Dendritic cell treated with granulocyte-macrophage colony-stimulating factor and Interleukin-4, amounts not matched to agents 40 ng/mL and 50 ng/mL, for 4 days (primary cell): Measurements from ENCODE around the gene PPP5C.
"Not testable (repeated sequence)": the region's sequence is repeated elsewhere in the genome, so short reads cannot be mapped to it uniquely, and the experiment has no call there.

Experiments used
- H3K27ac Mint-ChIP-seq: one replicate; pipeline ENCODE4 v1.8.0; 2022; ENCODE audit warnings: mild to moderate bottlenecking, mixed read lengths
- H3K27me3 Mint-ChIP-seq: one replicate; pipeline ENCODE4 v1.8.0; 2022; ENCODE audit warnings: mild to moderate bottlenecking, mixed read lengths
- H3K36me3 Mint-ChIP-seq: one replicate; pipeline ENCODE4 v1.8.0; 2022; ENCODE audit warnings: low read depth, mixed read lengths
- H3K4me1 Mint-ChIP-seq: one replicate; pipeline ENCODE4 v1.8.0; 2022; ENCODE audit warnings: low read depth, mixed read lengths
- H3K4me3 Mint-ChIP-seq: one replicate; pipeline ENCODE4 v1.8.0; 2022; ENCODE audit warnings: mild to moderate bottlenecking, moderate library complexity, mixed read lengths
- H3K9me3 Mint-ChIP-seq: one replicate; pipeline ENCODE4 v1.8.0; 2022; ENCODE audit warnings: mixed read lengths
- intact Hi-C: fragments of 100-400 bp; cut with micrococcal nuclease; formaldehyde crosslinking; loops from one replicate; pipeline ENCODE4 v1.15.0; 2022

The PPP5C gene

DNA sequence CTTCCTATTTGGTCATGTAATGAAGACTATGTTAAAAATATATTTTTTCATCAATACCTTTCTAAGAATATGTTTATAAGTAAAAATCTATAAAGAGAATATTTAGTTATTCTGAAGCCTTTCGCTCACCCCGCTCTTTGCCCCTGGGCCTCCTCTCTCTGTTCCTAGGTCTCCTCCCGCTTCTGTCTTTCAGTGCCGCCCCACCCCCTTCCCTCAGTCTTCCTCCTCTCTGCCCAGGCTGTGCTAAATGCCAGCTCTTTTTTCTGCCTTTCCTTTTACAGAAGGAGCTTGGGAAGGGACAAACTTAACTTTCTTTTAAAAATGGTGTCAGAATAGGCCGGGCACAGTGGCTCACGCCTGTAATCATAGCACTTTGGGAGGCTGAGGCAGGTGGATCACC lies 27.3 kb upstream of the PPP5C start:
- Mint-ChIP-seq H3K27ac (no peak overlapping the region), H3K9me3 (no peaks in the 10 kb centered on the region), H3K4me3 (no peak overlapping the region), H3K27me3 (no peaks in the 10 kb centered on the region), H3K4me1 (peaks cover 5% of the 10 kb centered on the region), H3K36me3 (no peaks in the 10 kb centered on the region)
- intact Hi-C loops, result no loop called here

DNA sequence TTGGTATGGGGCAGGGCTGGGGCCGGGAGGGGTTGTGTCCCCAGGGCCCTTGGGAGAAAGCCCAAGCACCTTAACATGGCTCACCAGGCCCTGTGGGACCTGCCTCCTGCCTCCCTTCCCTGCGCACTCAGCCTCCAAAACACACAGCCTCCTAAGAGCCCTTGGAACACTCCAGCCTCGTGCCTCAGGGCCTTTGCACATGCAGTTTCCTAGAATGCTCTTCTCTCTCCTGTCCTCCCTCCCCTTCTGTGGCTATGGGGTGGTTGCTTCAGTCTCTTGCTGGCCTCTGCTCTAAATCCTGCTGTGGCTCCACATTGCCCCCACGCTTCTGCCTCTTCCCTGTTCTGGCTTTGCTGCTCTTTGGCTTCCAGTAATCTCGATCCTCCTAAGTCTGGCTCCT lies 26.3 kb upstream of the PPP5C start:
- H3K27ac Mint-ChIP-seq, result no peak overlapping the region
- H3K27me3 Mint-ChIP-seq, result no peaks in the 10 kb centered on the region
- H3K4me1 Mint-ChIP-seq, result peaks cover 5% of the 10 kb centered on the region
- intact Hi-C loops, result no loop called here
- H3K9me3 Mint-ChIP-seq, result peaks cover 5% of the 10 kb centered on the region
- H3K36me3 Mint-ChIP-seq, result no peaks in the 10 kb centered on the region
- H3K4me3 Mint-ChIP-seq, result no peak overlapping the region

DNA sequence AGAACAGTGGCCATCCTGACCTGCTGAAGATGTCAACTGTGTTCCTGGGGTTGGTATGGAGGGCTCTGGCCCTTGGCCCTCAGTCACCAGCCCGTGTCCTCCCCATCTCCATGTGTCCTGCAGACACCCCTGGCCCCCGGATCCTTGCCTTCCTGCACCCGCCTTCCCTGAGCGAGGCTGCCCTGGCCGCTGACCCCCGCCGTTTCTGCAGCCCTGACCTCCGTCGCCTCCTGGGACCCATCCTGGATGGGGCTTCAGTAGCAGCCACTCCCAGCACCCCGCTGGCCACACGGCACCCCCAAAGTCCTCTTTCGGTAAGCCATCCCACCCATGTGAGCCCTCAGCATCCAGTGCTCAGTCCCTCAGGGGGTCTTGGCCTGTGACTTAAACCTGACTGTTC lies 25.2 kb upstream of the PPP5C start:
- Mint-ChIP-seq H3K27me3 (no peaks in the 10 kb centered on the region), H3K27ac (no peak overlapping the region), H3K4me3 (no peak overlapping the region), H3K4me1 (peaks cover 5% of the 10 kb centered on the region), H3K9me3 (peaks cover 16% of the 10 kb centered on the region), H3K36me3 (no peaks in the 10 kb centered on the region)
- intact Hi-C loops, result no loop called here

DNA sequence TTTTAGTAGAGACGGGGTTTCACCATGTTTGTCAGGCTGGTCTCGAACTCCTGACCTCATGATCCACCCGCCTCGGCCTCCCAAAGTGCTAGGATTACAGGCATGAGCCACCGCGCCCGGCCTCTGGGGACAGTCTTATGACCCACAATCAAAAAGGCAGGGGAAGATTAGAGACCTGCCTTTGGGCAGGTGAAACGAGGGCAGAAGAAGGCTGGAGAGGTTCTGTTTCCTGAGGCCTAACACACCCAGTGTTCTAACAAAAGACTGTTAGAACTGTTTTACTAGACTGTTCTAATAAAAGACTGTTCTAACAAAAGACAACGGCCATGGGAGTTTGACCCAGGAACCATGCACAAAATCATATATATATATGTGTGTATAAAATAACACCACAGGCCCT lies 23.7 kb upstream of the PPP5C start:
- H3K4me3 Mint-ChIP-seq, intact Hi-C loops, H3K27ac Mint-ChIP-seq, H3K36me3 Mint-ChIP-seq, H3K27me3 Mint-ChIP-seq, H3K4me1 Mint-ChIP-seq: not testable (repeated sequence)
- peaks cover 29% of the 10 kb centered on the region for H3K9me3 Mint-ChIP-seq

DNA sequence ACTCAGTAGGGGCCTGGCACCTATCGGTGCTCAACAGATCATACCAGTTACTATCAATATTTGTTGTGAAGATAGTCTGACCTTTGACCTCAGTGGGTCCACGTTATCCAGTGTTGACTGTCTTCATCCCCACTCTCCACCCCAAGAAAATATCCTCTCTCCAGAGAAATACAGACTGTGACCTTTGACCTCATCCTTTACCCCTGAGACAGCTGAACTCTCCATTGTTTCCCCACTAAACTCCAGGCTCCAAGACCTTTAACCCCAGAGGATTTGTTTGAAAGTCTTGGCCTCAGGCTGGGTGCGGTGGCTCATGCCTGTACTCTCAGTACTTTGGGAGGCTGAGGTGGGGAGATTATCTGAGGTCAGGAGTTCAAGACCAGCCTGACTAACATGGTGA lies 22.6 kb upstream of the PPP5C start:
- intact Hi-C loops, result no loop called here
- Mint-ChIP-seq H3K9me3 (peaks cover 38% of the 10 kb centered on the region), H3K36me3 (no peaks in the 10 kb centered on the region), H3K27me3 (no peaks in the 10 kb centered on the region), H3K4me1 (no peaks in the 10 kb centered on the region), H3K4me3 (no peak overlapping the region), H3K27ac (no peak overlapping the region)

DNA sequence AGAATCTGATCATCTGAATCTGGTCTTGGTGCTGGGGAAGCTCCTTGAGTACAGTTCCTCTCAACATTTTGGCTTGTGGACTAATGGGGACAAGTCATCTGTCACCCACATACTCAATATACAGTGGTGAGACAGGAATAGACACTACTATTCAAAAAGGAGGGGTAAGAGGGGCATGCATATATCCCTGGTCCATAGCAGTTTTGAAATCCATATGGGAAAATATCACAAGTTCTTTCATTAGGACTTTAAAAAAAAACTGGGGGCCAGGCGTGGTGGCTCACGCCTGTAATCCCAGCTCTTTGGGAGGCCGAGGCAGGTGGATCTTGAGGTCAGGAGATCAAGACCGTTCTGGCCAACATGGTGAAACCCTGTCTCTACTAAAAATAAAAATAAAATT lies 20.3 kb upstream of the PPP5C start:
- intact Hi-C loops, result no loop called here
- Mint-ChIP-seq H3K27ac (no peak overlapping the region), H3K4me3 (no peak overlapping the region), H3K36me3 (no peaks in the 10 kb centered on the region), H3K27me3 (peaks cover 2% of the 10 kb centered on the region), H3K4me1 (no peaks in the 10 kb centered on the region), H3K9me3 (peaks cover 55% of the 10 kb centered on the region)

DNA sequence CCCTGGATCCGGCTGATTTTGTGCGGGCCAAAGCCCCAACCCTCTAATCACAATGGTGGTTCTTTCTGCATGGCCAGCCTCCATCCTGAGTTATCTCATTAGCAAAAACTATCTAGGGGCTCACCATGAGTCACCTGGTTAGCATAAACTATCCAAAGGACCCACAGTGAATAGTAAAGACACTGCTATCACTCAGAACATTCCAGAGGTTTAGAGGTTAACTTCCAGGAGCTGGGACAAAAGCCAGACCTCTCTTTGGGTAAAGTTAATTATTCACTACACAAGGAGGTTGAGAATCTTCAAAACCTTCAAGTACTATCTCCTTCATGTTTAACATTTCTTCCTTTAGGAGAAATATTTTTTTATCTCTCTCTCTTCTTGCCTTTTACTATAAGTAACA lies 18.8 kb upstream of the PPP5C start:
- intact Hi-C loops, result no loop called here
- no peak overlapping the region for H3K27ac Mint-ChIP-seq
- H3K4me1 Mint-ChIP-seq, result no peaks in the 10 kb centered on the region
- H3K36me3 Mint-ChIP-seq, result no peaks in the 10 kb centered on the region
- H3K27me3 Mint-ChIP-seq, result peaks cover 2% of the 10 kb centered on the region
- H3K9me3 Mint-ChIP-seq, result peaks cover 55% of the 10 kb centered on the region
- no peak overlapping the region for H3K4me3 Mint-ChIP-seq

DNA sequence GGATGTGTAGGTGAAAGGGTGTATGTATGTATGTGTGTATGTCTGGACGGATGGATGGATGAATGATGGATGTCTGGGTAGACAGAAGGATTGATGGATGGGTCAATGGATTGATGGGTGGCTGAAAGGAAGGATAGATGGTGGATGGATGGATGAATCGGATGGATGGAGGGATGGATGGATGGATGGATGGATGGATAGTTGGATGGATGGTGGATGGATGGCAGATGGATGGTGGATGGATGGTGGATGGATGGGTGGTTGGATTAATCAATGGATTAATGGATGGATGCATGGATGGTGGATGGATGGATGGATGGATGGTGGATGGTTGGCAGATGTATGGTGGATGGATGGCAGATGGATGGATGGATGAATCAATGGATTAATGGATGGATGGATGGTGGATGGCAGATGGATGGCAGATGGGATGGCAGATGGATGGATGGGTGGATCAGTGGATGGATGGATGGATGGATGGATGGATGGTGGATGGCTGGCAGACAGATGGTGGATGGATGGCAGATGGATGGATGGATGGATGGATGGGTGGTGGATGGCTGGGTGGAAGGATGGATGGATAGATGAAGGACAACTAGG lies 16.5 kb upstream of the PPP5C start:
- peaks cover 2% of the 10 kb centered on the region for H3K27me3 Mint-ChIP-seq
- intact Hi-C loops, result no loop called here

DNA sequence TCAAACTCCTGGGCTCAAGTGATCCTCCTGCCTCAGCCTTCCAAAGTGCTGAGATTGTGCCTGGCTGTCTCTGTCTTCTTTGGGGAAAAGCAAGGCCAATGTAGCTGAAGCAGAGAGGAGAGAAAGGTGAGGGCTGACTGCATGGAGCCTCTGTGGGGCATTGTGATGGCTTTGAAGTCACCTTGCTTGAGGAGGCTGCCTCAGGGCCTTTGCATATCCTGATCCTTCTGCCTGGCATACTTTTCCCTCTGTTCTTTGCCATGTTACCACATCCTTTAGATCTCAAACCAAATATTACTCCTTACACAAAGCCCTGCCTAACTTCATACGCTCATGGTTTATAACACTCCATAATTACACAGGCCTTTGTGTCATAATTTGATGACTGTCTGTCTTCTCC lies 9.4 kb upstream of the PPP5C start:
- H3K9me3 Mint-ChIP-seq, result no peaks in the 10 kb centered on the region
- H3K27ac Mint-ChIP-seq, result no peak overlapping the region
- no peaks in the 10 kb centered on the region for H3K36me3 Mint-ChIP-seq
- peaks cover 24% of the 10 kb centered on the region for H3K27me3 Mint-ChIP-seq
- peaks cover 10% of the 10 kb centered on the region for H3K4me1 Mint-ChIP-seq
- intact Hi-C loops, result no loop called here
- H3K4me3 Mint-ChIP-seq, result no peak overlapping the region

More for the DNA sequence above, 16.5 kb upstream of the PPP5C start:
- no peak overlapping the region for H3K4me3 Mint-ChIP-seq
- no peak overlapping the region for H3K27ac Mint-ChIP-seq
- peaks cover 51% of the 10 kb centered on the region for H3K9me3 Mint-ChIP-seq
- H3K4me1 Mint-ChIP-seq, result no peaks in the 10 kb centered on the region
- H3K36me3 Mint-ChIP-seq, result no peaks in the 10 kb centered on the region

DNA sequence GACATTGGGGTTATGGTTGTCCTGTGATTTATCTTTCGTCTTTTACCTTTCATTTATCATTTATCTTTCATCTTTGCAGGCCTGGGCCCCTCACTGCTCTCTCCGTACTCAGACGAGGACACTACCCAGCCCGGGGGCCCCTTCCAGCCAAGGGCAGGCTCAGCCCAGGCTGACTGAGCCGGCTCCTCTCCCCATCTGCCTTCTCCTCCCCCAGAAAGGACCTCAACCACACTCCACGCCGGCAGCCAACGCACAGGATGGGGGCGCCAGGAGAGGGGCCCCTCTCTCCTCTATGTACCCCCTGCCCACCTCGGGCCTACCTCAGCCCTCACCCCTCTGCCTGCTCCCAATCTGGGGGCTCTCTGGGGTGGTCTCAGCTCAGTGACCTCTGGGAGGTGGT lies 7.4 kb upstream of the PPP5C start:
- H3K27me3 Mint-ChIP-seq, result peaks cover 40% of the 10 kb centered on the region
- no peak overlapping the region for H3K4me3 Mint-ChIP-seq
- H3K9me3 Mint-ChIP-seq, result no peaks in the 10 kb centered on the region
- no peaks in the 10 kb centered on the region for H3K36me3 Mint-ChIP-seq
- peaks cover 13% of the 10 kb centered on the region for H3K4me1 Mint-ChIP-seq
- no peak overlapping the region for H3K27ac Mint-ChIP-seq
- intact Hi-C loops, result no loop called here

DNA sequence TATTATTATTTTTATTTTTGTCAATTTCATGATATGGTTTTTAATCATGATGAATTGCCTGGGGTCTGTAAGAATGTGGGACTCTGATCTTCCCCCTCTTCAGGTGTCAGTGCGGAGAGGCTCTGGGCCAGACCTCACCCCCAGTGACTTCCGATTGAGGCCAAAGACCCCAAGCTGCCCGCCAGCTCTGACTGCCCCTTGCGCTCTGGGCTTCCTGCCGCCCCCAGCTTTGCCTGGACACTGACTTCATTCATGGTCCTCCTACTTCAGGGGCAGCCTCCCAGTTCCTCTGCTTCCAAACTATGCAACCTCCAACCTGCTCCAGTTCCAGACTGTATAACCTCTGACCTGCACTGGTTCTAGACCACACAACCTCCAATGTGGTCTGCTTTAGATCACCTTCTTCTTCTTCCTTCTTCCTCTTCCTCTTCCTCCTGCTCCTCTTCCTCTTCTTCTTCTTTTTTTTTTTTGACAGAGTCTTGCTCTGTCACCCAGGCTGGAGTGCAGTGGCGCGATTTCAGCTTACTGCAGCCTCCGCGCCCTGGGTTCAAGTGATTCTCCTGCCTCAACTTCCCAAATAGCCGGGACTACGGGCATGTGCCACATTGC lies 6.7 kb upstream of the PPP5C start:
- intact Hi-C loops, result no loop called here
- Mint-ChIP-seq H3K27me3 (peaks cover 40% of the 10 kb centered on the region), H3K9me3 (no peaks in the 10 kb centered on the region), H3K36me3 (no peaks in the 10 kb centered on the region), H3K4me1 (peaks cover 17% of the 10 kb centered on the region), H3K4me3 (no peak overlapping the region), H3K27ac (no peak overlapping the region)

DNA sequence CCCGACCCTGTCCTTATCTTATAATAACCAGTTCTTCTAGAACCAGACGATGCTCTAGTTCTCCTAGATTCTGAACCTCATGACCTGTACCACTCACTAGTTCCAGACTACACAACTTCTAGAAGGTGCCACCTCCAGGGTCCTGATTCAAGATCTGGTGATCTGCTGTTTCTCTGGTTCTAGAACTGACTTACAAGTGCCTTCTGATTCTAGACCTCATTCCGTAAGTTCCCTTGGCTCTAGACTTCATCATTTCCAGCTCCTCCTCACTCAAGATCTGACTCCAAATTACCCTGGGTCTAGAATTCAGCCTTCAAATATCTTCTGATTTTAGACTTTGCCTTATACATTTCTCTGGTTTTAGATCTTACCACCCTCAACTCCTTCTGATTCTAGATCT lies 5.0 kb upstream of the PPP5C start:
- intact Hi-C loops, result no loop called here
- H3K9me3 Mint-ChIP-seq, result no peaks in the 10 kb centered on the region
- H3K4me1 Mint-ChIP-seq, result peaks cover 17% of the 10 kb centered on the region
- H3K27me3 Mint-ChIP-seq, result peaks cover 42% of the 10 kb centered on the region
- no peak overlapping the region for H3K27ac Mint-ChIP-seq
- H3K36me3 Mint-ChIP-seq, result peaks cover 2% of the 10 kb centered on the region
- H3K4me3 Mint-ChIP-seq, result no peak overlapping the region

DNA sequence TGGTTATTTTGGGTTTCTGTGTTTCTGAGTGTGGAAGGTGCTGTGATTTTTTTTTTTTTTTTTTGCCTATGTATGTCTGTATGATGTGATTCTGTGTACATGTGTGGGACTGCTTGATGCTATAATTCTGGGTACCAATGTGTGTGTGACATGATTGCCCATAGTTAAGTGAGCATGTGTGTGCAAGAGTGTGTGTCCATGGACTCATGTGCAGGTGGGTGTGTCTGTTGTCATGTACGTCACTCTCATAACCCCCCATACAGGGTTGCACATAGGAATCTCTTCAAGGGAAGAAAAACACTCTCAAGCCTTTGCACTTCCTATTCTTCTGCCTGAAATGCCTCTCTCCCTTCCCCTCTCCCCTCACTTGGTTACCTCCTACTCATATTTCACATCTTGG lies 2.5 kb upstream of the PPP5C start:
- Mint-ChIP-seq H3K27me3 (peaks cover 31% of the 10 kb centered on the region), H3K4me3 (no peak overlapping the region)

DNA sequence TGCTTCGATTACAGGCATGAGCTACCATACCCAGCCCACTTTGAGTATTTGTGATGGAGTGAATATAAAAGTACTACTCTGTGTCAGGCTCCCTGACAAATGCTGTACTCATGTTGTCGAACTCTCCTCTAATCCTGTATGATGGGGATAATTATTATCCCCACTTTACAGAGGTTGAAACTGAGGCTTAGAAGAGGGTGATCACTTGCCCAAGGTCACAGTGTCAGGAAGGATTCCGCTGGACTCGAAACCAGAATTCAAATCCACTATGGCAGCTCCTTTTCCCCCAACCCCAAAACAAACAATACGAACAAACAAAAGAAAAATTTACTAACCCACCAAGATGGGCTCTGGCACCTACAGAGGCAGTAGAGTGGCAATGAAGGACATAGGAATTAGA lies 1.7 kb upstream of the PPP5C start:
- peaks cover 46% of the 10 kb centered on the region for H3K4me1 Mint-ChIP-seq
- H3K27me3 Mint-ChIP-seq, result peaks cover 28% of the 10 kb centered on the region
- no peak overlapping the region for H3K27ac Mint-ChIP-seq
- intact Hi-C loops, result no loop called here
- no peaks in the 10 kb centered on the region for H3K9me3 Mint-ChIP-seq
- H3K36me3 Mint-ChIP-seq, result peaks cover 13% of the 10 kb centered on the region
- no peak overlapping the region for H3K4me3 Mint-ChIP-seq

More for the DNA sequence above, 2.5 kb upstream of the PPP5C start:
- intact Hi-C loops, result no loop called here
- H3K9me3 Mint-ChIP-seq, result no peaks in the 10 kb centered on the region
- H3K4me1 Mint-ChIP-seq, result peaks cover 40% of the 10 kb centered on the region
- H3K27ac Mint-ChIP-seq, result no peak overlapping the region
- H3K36me3 Mint-ChIP-seq, result peaks cover 9% of the 10 kb centered on the region

DNA sequence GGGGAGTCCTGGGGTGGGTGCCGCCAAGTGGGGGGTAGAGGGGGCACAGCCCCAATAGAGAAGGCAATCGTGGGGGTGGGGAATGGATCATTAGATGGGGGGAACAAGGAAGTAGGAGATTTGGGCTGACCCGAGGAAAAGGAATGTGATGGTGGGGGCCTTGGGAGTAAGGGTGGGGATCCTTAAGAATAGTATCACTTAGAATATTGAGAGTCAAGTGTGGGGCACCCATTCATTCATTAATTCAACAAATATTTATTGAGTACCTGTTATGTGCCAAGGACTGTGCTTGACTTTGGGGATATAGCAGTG lies 641 bp downstream of the PPP5C start:
- H3K27me3 Mint-ChIP-seq, result peaks cover 18% of the 10 kb centered on the region
- intact Hi-C loops, result no loop called here
- peak overlapping the region; percentile 97 for H3K4me3 Mint-ChIP-seq
- H3K36me3 Mint-ChIP-seq, result peaks cover 24% of the 10 kb centered on the region
- H3K4me1 Mint-ChIP-seq, result peaks cover 59% of the 10 kb centered on the region
- H3K27ac Mint-ChIP-seq, result peak overlapping the region; percentile 92
- H3K9me3 Mint-ChIP-seq, result no peaks in the 10 kb centered on the region
